ENCODE measurements around the gene ATP5MG.
"Not testable (repeated sequence)": the region's sequence is repeated elsewhere in the genome, so short reads cannot be mapped to it uniquely, and the experiment has no call there.

The ATP5MG gene, protein sequence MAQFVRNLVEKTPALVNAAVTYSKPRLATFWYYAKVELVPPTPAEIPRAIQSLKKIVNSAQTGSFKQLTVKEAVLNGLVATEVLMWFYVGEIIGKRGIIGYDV

DNA sequence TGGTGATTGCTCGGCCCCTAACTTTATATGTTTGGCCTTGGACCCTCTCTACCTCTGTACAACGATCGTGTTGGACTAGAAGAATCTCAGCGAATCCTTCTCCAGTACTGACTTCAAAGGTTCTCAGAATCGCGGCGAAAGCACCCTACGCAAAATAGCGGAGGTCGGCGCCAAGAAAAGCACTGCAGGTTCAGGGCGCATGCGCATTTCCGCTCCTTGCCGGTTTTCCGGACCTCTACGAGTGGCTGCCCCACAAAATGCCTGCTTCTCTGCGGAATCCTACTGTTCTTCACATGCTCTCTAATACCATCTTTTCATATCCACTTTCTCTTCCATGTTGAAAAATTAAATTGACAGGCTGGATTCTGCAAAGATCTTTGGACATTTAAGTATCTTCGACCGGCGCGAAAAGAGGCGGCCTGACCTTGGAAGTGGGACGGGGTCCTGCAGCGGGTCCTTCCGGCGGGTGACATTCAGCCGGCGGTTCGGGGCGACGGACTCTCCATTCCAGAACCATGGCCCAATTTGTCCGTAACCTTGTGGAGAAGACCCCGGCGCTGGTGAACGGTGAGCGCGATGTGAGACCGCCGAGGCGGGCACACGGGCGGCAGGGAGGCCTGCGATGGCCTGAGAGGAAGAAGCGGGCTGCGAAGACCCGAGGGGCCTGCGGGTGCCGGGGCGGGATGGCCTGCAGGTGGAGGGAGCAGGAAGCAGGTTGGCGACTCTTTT, at the start of gene ATP5MG:
ATP5MG (plus strand) TSS at position 456 of the 729 bp plus-strand sequence; CDS start at position 516, 60 bp downstream.
- peak; percentile 91 for DNase-seq

DNA sequence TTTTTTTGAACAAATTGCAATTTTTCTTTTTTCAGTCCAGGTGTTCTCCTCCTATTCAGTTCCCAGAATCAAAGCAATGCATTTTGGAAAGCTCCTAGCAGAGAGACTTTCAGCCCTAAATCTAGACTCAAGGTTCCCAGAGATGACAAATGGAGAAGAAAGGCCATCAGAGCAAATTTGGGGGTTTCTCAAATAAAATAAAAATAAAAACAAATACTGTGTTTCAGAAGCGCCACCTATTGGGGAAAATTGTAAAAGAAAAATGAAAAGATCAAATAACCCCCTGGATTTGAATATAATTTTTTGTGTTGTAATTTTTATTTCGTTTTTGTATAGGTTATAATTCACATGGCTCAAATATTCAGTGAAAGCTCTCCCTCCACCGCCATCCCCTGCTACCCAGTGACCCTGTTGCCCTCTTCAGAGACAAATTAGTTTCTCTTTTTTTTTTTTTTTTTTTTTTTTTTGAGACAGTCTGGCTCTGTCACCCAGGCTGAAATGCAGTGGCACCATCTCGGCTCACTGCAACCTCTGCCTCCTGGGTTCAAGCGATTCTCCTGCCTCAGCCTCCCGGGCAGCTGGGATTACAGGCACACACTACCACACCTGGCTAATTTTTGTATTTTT, 48.2 kb upstream of the ATP5MG start:
- no peak for DNase-seq

DNA sequence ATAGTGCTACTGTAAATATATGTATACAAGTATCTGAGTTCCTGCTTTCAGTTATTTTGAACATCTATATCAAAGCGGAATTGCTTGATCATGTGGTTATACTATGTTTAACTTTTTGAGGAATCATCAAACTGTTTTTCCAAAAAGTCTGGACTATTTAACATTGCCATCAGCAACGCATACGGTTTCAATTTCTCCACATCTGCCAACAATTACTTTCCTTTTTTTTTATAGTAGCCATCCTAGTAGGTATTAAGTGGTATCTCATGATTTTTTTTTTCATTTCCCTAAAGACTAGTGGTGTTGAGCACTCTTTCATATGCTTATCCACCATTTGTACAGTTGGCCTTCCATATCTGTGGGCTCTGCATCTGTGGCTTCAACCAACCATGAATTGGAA, 43.3 kb upstream of the ATP5MG start:
- DNase-seq: no peak

DNA sequence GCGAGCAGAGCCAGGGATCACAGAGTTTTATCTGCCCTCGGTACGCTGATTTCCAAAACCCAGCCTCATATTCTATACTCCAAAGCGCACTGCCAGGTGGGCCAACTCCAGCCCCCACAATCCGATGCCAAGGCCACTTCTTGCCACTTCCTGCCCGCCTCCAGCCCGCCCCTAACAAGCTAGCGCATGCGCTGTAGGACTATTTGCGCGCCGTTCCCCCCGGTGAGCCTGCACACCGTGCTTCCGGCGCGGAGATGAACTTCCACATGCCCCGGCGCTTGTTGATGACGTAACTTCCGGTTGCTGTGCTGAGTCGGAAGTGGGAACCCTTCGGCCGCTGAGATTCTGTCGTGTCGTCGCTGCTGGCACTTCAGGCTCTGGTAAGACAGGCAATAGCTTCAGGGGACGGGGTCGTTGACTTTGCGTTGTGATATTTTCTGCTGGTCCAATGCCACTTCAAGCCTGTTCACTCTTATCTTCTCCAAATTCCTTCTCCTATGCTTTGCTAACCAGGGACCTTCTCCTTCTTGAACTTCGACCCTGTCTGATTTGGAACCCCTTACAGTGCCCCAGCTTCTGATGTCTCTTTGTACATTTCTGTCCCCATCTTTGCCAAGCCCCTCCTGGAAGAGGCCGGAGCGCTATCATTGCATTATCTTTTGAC, 42.0 kb upstream of the ATP5MG start, which contains the start of gene UBE4A:
UBE4A (plus strand) TSS at position 306 of the 664 bp plus-strand sequence. CDS start 5,481 bp downstream, outside the sequence.
- DNase-seq: peak; percentile 95

DNA sequence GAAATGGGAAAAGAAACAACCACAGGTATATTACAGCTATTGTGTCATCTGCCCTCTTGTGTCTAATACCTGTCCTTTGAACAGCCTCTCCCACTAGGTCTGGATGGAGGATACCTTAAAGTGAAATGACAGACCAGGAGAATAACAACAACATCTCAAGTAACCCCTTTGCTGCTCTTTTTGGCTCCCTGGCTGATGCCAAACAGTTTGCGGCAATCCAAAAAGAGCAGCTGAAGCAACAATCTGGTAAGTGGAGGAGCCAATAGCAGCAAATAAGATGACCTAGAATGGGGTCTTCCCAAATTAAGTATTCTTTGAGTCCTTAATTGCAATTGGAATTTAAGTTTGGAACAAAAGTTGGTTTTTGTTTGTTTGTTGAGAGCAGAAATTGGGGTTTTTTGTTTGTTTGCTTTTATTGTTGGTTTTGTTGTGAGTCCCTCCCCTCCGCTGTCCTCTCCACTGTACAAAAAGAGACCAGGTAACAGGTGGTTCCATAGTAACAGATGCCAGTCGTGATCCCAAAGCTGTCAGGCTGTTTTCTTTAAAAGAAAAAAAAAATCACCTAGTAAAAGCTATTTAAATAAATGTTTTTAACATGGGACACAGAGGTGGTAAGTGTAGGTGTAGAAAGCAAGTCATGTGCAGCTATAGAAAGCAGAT, 36.3 kb upstream of the ATP5MG start:
- no peak for DNase-seq

DNA sequence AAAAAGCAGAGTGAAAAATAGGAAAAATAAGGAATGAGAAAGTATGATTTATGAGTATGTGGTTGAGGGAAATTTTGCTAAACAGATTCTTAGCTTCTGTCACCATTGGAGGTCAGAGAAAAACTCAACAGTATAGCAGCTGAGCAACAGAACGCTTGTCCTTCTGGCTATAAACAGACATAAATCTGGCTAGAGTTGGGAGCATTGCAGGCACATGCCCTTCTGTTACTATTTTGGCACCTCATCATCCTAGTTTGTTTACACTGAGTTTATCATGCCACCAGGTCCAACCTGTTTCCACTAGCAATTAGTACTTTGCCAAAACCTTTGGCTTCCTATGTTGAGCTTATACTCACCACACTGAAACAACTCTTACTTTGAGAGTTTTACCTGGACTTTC, 35.1 kb upstream of the ATP5MG start:
- no peak for DNase-seq

DNA sequence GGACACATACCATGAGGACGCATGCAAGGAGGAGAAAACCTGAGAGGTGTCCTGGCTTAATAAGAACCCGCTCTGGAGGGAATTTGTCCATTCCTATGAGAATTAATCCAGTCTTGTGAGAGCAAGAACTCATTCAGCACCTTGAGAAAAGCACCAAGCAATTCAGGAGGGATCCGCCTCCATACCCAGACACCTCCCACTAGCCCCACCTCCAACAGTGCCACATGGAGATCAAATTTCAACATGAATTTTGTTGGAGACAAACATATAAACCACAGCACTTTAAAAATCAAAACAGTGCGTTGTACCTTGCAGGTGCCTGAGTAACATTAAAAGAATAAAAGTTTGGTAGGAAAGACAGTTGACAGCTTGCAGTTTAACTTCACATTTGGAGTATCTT, 30.6 kb upstream of the ATP5MG start:
- DNase-seq: no peak

DNA sequence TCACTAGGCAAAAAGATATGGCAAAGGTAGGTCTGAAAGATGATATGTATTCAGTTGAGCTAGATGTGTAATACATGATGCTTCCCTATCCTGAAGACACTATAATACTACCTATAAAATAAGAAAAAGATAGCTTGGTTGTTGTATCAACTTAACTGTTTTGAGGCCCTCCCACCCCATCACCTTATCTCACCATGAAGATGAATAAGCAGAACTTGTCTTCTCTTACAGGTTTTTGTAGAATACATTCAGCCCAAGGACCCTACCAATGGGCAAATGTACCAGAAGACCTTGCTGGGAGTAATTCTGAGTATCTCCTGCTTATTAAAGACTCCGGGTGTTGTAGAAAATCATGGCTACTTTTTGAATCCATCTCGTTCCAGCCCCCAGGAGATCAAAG, 28.1 kb upstream of the ATP5MG start:
- DNase-seq: no peak

DNA sequence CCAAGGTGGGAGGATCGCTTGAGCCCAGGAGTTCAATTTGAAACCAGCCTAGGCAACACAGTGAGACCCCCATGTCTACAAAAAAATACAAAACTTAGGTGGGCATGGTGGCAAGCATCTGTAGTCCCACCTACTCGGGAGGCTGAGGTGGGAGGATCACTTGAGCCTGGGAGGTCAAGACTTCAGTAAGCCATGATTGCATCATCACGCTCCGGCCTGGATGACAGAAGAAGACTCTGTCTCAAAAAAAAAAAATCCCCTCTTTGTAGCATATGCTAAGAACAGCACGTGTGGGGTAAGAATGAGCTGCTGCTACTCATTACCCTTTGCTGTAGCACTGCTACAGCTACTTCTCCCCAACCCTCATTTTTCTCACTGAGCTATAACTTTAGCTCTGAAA, 27.5 kb upstream of the ATP5MG start:
- no peak for DNase-seq

DNA sequence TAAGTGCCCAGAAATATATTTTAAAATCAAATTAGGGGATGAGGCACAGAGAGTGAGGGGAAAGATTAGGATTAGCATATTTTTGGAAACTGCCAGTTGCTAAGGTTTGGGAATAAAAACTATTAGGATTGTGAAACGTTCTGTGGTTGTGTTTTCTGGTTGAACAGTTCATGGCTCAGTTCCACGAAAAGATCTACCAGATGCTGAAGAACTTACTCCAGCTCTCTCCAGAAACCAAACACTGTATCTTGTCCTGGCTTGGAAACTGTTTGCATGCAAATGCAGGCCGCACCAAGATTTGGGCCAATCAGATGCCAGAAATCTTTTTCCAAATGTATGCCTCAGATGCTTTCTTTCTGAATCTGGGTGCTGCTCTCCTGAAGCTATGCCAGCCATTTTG, 26.7 kb upstream of the ATP5MG start:
- DNase-seq: no peak

DNA sequence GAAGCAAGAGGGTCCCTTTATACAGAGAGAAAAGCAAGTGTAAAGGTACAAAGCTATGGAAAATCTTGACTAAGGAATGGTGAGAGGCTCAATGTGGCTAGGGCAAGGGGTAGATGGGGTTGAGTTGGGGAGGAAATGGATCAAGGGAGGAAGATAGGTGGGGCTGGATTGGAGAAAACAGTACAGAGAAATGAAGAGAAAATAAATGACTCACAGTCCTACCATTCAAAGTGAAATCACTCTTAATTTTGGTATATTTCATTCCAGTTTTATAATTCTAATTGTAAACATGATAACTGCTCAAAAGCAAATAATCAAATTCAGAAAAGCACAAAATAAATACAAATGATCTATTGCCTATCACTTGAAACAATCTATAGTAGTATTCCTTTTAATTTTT, 25.4 kb upstream of the ATP5MG start:
- DNase-seq: no peak

DNA sequence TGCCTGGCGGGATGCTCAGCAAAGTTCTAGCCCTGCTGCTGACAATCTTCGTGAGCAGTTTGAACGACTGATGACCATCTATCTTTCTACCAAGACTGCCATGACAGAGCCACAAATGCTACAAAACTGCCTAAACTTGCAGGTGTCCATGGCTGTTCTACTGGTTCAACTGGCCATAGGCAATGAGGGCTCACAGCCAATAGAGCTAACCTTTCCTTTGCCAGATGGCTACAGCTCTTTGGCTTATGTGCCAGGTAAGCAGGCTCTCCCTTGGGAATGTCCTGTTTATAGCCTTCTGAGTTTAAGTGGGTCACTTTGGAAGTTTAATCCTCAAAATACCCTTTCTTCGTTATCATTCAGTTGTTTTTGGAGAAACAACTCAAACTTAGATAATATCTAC, 21.9 kb upstream of the ATP5MG start:
- no peak for DNase-seq

DNA sequence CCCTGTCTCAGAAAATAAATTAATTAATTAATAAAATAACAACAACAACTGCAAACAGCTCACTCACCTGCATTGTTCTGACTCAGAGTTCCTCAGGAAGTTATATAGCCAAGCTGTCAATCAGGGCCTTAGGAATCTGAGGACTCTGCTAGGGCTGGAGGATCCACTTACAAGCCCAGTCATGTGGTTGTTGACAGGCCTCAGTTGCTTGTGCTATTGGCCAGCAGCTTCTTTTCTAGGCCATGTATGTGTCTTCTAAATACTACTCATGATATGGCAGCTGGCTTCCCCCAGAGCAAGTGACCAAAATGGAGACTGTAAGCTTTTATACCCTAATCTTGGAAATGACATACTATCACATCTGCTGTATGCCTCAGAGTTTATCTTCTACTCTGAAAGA, 20.8 kb upstream of the ATP5MG start:
- DNase-seq: no peak

DNA sequence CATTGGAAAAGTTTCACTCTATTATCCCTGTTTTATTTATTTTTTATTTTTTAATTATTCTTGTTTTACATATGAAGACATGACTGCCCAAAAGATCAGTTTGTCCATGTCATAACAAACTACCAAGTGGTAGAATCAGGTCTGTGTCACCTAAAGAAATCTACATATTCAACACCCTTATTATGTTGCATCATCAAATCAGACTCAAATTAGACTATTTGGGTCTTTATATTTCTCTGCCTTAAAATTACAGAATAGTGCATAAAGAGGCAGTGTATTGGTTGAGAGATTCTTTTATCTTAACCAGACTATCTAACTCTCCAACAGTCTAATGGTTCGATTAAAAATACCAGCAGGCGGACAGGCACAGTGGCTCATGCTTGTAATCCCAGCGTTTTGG, 18.5 kb upstream of the ATP5MG start:
- no peak for DNase-seq

DNA sequence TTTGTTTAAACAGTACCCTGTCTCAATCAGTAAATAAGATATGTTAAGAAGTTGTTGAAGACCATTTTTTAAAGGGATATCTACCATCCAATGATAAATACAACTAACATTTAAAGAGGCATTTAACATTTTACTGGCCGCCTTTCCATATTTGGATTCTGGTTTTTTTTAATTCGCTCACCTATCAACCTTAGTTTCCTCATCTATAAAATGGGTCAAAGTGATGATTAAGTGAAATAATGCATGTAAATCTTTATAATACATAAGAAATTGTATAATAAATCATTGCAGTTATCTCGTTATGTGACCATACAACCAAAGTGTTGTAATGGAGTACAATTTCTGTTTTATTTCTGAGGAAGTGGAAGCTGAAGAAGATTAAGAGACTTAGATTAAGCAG, 17.7 kb upstream of the ATP5MG start:
- no peak for DNase-seq

DNA sequence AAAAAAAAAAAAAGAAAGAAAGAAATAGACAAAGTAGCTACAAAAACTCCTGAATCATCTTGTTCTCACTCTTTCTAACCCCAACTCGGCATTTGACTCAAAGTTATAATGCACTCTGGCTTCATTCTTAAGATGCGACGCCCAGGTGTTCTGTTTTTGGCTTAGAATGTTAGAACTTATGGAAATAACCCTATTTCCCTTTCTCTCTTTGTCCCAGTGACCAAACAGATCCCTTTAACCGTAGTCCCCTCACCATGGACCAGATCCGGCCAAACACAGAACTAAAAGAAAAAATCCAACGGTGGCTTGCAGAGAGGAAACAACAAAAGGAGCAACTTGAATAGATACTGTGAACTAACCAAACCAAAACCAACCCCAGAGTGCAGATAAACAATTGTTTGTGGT, 5.3 kb upstream of the ATP5MG start:
- DNase-seq: no peak

DNA sequence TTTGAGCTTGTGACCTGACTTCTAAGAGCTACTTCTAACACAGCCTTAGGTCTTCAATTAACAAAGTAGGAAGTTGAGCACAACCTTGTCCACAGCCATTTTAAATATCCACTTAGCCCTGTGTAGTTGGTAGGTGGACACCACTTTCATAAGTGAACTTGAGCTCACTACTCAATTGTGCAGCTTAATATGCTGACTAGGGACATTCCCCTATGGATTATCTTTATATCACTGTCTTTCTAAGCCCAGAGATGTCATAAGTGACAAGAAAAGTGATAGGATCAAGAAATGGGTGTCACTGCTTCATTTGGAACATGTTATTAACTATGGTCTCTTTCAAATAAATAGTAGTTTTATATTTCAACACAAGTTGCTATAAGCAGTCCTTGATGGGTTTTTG, 4.0 kb upstream of the ATP5MG start:
- no peak for DNase-seq

DNA sequence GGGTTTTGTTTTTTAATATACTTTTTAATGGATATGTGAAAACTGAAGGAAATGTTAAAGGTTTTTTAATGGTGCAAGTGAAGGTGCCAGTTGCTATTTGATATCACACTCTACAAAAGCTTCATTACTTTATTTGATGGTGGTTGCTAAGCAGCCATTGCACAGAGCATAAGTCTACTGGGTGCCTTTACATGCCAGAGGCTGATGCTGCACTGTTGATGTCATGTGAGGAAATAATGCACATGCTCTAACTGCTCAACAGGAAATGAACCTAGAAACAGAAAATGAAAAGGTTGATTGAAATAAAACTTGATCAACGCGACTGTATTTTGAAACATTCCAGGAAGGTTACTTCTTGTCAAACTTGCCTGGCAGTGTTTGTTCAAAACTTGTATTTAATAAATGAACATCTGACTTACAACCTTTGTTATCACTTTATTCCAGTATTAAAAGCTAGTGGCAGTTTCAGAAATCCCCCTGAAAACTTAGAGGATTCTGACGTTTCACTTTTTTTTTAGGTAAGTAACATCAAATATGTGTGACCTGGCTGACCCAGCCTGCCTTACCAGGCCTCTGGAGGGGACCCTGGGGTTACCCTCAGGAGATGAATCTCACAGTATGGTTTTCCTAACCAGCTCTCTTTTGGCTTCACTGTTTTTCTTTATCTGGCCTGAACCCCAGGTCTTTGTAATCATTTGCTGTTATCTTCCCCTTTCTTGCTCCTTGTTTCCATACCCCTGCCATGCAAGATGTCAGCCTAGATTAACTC, 2.4 kb upstream of the ATP5MG start:
- DNase-seq: no peak

DNA sequence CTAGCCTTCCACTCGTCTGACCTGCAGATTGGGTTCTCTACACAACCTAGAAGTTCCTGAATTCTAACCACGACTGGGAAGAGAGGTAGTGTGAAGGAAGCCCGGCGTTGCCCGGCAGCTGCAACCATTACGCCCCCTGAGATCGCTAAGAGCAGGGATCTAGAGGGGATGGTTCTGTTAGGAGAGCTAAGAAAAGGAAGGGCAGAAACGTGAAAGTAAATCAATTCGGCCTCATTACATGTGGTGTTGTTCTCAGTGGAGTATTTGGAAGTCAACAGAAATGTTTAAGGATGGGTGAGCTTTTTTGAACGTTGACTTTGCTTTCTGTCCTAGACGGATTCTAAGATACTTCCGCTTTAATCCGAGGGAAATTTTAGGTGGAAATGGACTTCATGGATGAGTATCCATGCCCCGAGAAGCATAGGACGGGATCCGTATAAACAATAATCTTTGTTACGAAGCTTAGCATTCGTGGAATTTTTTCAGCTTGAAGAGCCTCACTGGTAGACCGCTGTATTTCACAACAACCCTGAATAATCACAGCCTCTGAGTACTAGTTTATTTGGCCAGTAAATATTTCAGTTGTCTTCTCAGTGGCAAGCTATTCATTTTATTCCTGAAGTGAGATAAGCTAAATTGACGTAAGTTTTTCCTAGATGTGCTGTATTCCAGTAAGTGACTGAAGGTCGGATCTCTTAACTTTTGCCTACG, 629 bp downstream of the ATP5MG start:
- no peak for DNase-seq

DNA sequence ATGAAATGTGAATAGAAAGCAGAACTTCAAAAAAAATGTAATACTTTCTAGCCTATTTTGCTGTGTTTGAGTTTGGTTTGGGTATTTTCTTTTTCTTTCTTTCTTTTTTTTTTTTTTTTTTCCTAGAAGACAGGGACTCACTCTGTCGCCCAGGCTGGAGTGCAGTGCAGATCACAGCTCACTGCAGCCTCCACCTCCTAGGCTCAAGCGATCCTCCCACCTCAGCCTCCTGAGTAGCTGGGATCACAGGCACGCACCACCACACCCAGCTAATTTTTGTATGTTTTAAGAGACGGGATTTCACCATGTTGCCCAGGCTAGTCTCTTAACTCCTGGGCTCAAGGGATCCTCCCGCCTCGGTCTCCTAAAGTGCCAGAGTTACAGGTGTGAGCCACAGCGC, 1.2 kb downstream of the ATP5MG start:
- DNase-seq: not testable (repeated sequence)

DNA sequence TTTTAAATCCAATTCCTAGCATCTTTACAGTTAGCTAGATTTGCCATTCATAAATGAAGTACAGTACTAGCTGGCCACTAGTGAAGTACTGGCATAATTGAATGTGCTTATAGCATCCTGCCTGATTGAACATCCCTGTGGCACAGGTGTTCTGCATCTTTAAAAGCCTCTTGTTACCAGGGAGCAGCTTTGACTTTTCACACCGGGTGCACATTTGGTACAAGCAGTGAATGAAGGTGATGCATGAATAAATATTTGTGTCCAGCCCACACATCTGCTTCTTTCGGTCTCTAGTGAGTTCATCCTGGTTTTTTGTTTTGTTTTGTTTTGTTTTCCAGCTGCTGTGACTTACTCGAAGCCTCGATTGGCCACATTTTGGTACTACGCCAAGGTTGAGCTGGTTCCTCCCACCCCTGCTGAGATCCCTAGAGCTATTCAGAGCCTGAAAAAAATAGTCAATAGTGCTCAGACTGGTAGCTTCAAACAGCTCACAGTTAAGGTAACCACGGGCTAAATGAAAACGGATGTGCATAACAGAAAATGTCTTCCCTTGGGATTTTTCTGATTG, 5.3 kb downstream of the ATP5MG start:
- DNase-seq: peak; percentile 90

All from COR-L47 (cell line).